Gastrocnemius medialis (tissue), 4 donors: ENCODE measurements around the gene CDKN2AIP. TPM values are rescaled to one million over a fixed set of nuclear protein-coding genes. Genes with fewer than 3 reads are reported as not detected.

Experiments used
- ATAC-seq, 2 donors: fragments of 150-250 bp; one replicate each; pipeline ENCODE4 v1.9.1; 2016
- DNase-seq, 2 donors: peaks; one replicate each; pipeline ENCODE4 v3.0.0-alpha.2; 2019
- H3K27ac ChIP-seq, 4 donors: fragments of 200-600 bp; sonication (generic); 1 replicate in 1 of 4; 2 replicates in 3 of 4; pipeline ENCODE4 v1.5.1; 2016 to 2018; ENCODE audit warnings: mild to moderate bottlenecking in 2 of 4, moderate library complexity in 1 of 4
- H3K27me3 ChIP-seq, 3 donors: fragments of 200-600 bp; sonication (generic) in 2 of 3; 1 replicate in 1 of 3; 2 replicates in 2 of 3; pipeline versions ENCODE4 v1.5.1 to v1.6.0; 2016 to 2019; ENCODE audit warnings: mild to moderate bottlenecking in 1 of 3, moderate library complexity in 1 of 3
- H3K36me3 ChIP-seq, 2 donors: fragments of 200-600 bp; sonication (generic) in 1 of 2; one replicate each; pipeline ENCODE4 v1.5.1; 2017 to 2018
- H3K4me1 ChIP-seq, 2 donors: fragments of 200-600 bp; sonication (generic) in 1 of 2; one replicate each; pipeline ENCODE4 v1.5.1; 2016 to 2017; ENCODE audit warnings: mild to moderate bottlenecking in 2 of 2
- H3K4me3 ChIP-seq, 4 donors: fragments of 200-600 bp; sonication (generic) in 3 of 4; 1 replicate in 1 of 4; 2 replicates in 3 of 4; pipeline ENCODE4 v1.5.1; 2016 to 2019; ENCODE audit warnings: mild to moderate bottlenecking in 2 of 4
- H3K9me3 ChIP-seq, 3 donors: fragments of 200-600 bp; sonication (generic) in 2 of 3; 1 replicate in 1 of 3; 2 replicates in 2 of 3; pipeline ENCODE4 v1.5.1; 2016 to 2019
- CTCF ChIP-seq, 5 experiments: fragments of 450-650 bp in 3 of 5; fragments of 200-600 bp in 2 of 5; sonication (generic) in 2 of 5; IDR thresholded peaks in 4 of 5; conservative IDR thresholded peaks in 1 of 5; 1 replicate in 4 of 5; 2 replicates in 1 of 5; pipeline ENCODE4 v1.5.1; 2016 to 2019; ENCODE audit warnings: antibody characterized with exemption in 5 of 5, mild to moderate bottlenecking in 3 of 5, moderate library complexity in 3 of 5
- POLR2A ChIP-seq, 2 donors: fragments of 450-650 bp; IDR thresholded peaks; one replicate each; pipeline ENCODE4 v1.6.1; 2017; ENCODE audit warnings: antibody characterized with exemption in 2 of 2, mild to moderate bottlenecking in 2 of 2, moderate library complexity in 2 of 2
- in situ Hi-C, 4 donors: fragments of 200-750 bp; cut with MboI; loops; one replicate each; pipeline versions ENCODE4 v1.15.0 to v1.8.0; 2017; ENCODE audit warnings: low sequenced_read_pairs in 4 of 4
- intact Hi-C: fragments of 100-400 bp; cut with DNase I; formaldehyde crosslinking; loops from one replicate; pipeline ENCODE4 v1.15.1; 2023; ENCODE audit warnings: low total_unique reads
- total RNA-seq, 4 donors: library from RNA; depleted of rRNA; stranded (reverse); fragments of >200 nt; gene quantifications; one replicate each; pipeline versions ENCODE4 v1.1.0 to v1.2.3, GENCODE V29; 2016

Gene CDKN2AIP
- total RNA-seq, 4 donors from 2014 or later = 9.2 to 17.3 (median 12.2) TPM

- intact Hi-C loops = no loop called here
- TF ChIP-seq CTCF (IDR thresholded peaks at IDR 0.05 in 4 of 5, conservative IDR thresholded peaks at IDR 0.05 in 1 of 5) (no peak), POLR2A (IDR thresholded peaks at IDR 0.05) (no peak)
- H3K9me3 ChIP-seq = no peaks in the 10 kb centered on the region
- in situ Hi-C loops = no loop called here
- no peaks in the 10 kb centered on the region for H3K4me1 ChIP-seq
- ATAC-seq (no peak), DNase-seq (no peak)
- H3K4me3 ChIP-seq = no peak overlapping the region
- H3K27ac ChIP-seq = no peak overlapping the region
- H3K36me3 ChIP-seq = no peaks in the 10 kb centered on the region
- H3K27me3 ChIP-seq = no peaks in the 10 kb centered on the region
These were observed 41.1 kb downstream of the CDKN2AIP start for GRCh38 chr4:183485411-183486160.

GRCh38 chr4:183492791-183493222 is 48.4 kb downstream of the CDKN2AIP start:
- no peak for ATAC-seq
- TF ChIP-seq POLR2A (IDR thresholded peaks at IDR 0.05) (no peak), CTCF (IDR thresholded peaks at IDR 0.05 in 4 of 5, conservative IDR thresholded peaks at IDR 0.05 in 1 of 5) (no peak)
- no peak for DNase-seq
- no peak overlapping the region for H3K27ac ChIP-seq
- in situ Hi-C loops (loop anchor here in 1 of 4 donors (10.0 kb wide), 1 partner anchor 112 kb away; no protein-coding TSS in a partner anchor), intact Hi-C loops (no loop called here)
- H3K4me1 ChIP-seq = no peaks in the 10 kb centered on the region
- H3K9me3 ChIP-seq = no peaks in the 10 kb centered on the region
- H3K27me3 ChIP-seq = no peaks in the 10 kb centered on the region
- H3K36me3 ChIP-seq = no peaks in the 10 kb centered on the region
- H3K4me3 ChIP-seq = no peak overlapping the region

GRCh38 chr4:183493246-183493645 is 48.8 kb downstream of the CDKN2AIP start:
- no peak for DNase-seq
- in situ Hi-C loops (loop anchor here in 1 of 4 donors (10.0 kb wide), 1 partner anchor 112 kb away; no protein-coding TSS in a partner anchor), intact Hi-C loops (no loop called here)
- Histone ChIP-seq H3K36me3 (no peaks in the 10 kb centered on the region), H3K4me3 (no peak overlapping the region), H3K27ac (no peak overlapping the region), H3K4me1 (no peaks in the 10 kb centered on the region), H3K27me3 (no peaks in the 10 kb centered on the region), H3K9me3 (no peaks in the 10 kb centered on the region)
- TF ChIP-seq CTCF (IDR thresholded peaks at IDR 0.05 in 4 of 5, conservative IDR thresholded peaks at IDR 0.05 in 1 of 5) (no peak), POLR2A (IDR thresholded peaks at IDR 0.05) (no peak)
- no peak for ATAC-seq

GRCh38 chr4:183495184-183495583 is 50.7 kb downstream of the CDKN2AIP start:
- no peaks in the 10 kb centered on the region for H3K9me3 ChIP-seq

More at GRCh38 chr4:183495184-183495583, 50.7 kb downstream of the CDKN2AIP start:
- no peak overlapping the region for H3K27ac ChIP-seq
- H3K4me3 ChIP-seq = no peak overlapping the region
- in situ Hi-C loops (loop anchor here in 1 of 4 donors (10.0 kb wide), 1 partner anchor 110 kb away; no protein-coding TSS in a partner anchor), intact Hi-C loops (no loop called here)
- ATAC-seq = no peak
- no peaks in the 10 kb centered on the region for H3K27me3 ChIP-seq
- DNase-seq = no peak
- TF ChIP-seq CTCF (IDR thresholded peaks at IDR 0.05 in 4 of 5, conservative IDR thresholded peaks at IDR 0.05 in 1 of 5) = no peak
- TF ChIP-seq POLR2A (IDR thresholded peaks at IDR 0.05) = no peak
- H3K36me3 ChIP-seq = no peaks in the 10 kb centered on the region
- H3K4me1 ChIP-seq = no peaks in the 10 kb centered on the region

Other genes starting within 250 kb of the CDKN2AIP start
- gene CLDN22, start 124.4 kb upstream of the CDKN2AIP start, total RNA-seq = not detected
- gene CLDN24, start 122.2 kb upstream of the CDKN2AIP start, total RNA-seq = not detected
- 10 to 100 TPM; 18.9 to 46.2 (median 24.0) TPM for gene ING2, start 60.4 kb downstream of the CDKN2AIP start, total RNA-seq
- gene RWDD4, start 214.5 kb downstream of the CDKN2AIP start, total RNA-seq = 10 to 100 TPM; 34.6 to 65.2 (median 51.9) TPM
- gene TRAPPC11, start 214.7 kb downstream of the CDKN2AIP start, total RNA-seq = 10 to 100 TPM; 19.3 to 31.7 (median 20.8) TPM